Stimulated activated CD8-positive, alpha-beta memory T cell treated with anti-CD3 and anti-CD28 coated beads, Interleukin-12 subunit alpha, Interleukin-12 subunit beta, amount 100 ng/mL, for 24 hours (primary cell): ENCODE measurements around the gene RASGRP3.
"Not testable (repeated sequence)": the region's sequence is repeated elsewhere in the genome, so short reads cannot be mapped to it uniquely, and the experiment has no call there.

ENCODE experiments used
- DNase-seq: peaks from one replicate; pipeline ENCODE4 v3.0.0-alpha.2; 2020; ENCODE audit errors: extremely low read depth

RASGRP3 gene

GRCh38 chr2:33476131-33476792 is at the start of gene RASGRP3:
TSS of gene RASGRP3 (plus strand) at chr2:33476649. CDS start at chr2:33515137, 38,488 bp downstream.
- DNase-seq, result peak; percentile 21

- DNase-seq, result no peak
Observed at GRCh38 chr2:33426666-33427231, 49.7 kb upstream of the RASGRP3 start.

GRCh38 chr2:33430077-33430476 is 46.4 kb upstream of the RASGRP3 start:
- DNase-seq, result no peak

- no peak for DNase-seq
Observed at GRCh38 chr2:33430856-33431255, 45.6 kb upstream of the RASGRP3 start.

GRCh38 chr2:33432871-33433270 is 43.6 kb upstream of the RASGRP3 start:
- no peak for DNase-seq

GRCh38 chr2:33433279-33434235 is 42.9 kb upstream of the RASGRP3 start:
- DNase-seq, result no peak

GRCh38 chr2:33435518-33435917 is 40.9 kb upstream of the RASGRP3 start:
- no peak for DNase-seq

- no peak for DNase-seq
Observed at GRCh38 chr2:33436083-33436482, 40.4 kb upstream of the RASGRP3 start.

GRCh38 chr2:33437297-33437696 is 39.2 kb upstream of the RASGRP3 start:
- no peak for DNase-seq

- DNase-seq, result no peak
Observed at GRCh38 chr2:33437815-33438214, 38.6 kb upstream of the RASGRP3 start.

GRCh38 chr2:33441235-33441810 is 35.1 kb upstream of the RASGRP3 start:
- DNase-seq, result no peak

- not testable (repeated sequence) for DNase-seq
Observed at GRCh38 chr2:33442052-33442451, 34.4 kb upstream of the RASGRP3 start.

GRCh38 chr2:33442528-33443079 is 33.8 kb upstream of the RASGRP3 start:
- no peak for DNase-seq

GRCh38 chr2:33443274-33443829 is 33.1 kb upstream of the RASGRP3 start:
- no peak for DNase-seq

- DNase-seq, result no peak
Observed at GRCh38 chr2:33444967-33445366, 31.5 kb upstream of the RASGRP3 start.

- no peak for DNase-seq
Observed at GRCh38 chr2:33448220-33448899, 28.1 kb upstream of the RASGRP3 start.

GRCh38 chr2:33451214-33451613 is 25.2 kb upstream of the RASGRP3 start:
- DNase-seq, result no peak

- DNase-seq, result no peak
Observed at GRCh38 chr2:33451825-33452224, 24.6 kb upstream of the RASGRP3 start.

GRCh38 chr2:33452545-33452944 is 23.9 kb upstream of the RASGRP3 start:
- no peak for DNase-seq

GRCh38 chr2:33453905-33454479 is 22.5 kb upstream of the RASGRP3 start:
- DNase-seq, result no peak
